BJ (cell line): ENCODE data around the gene RFX1. TPM values are rescaled to one million over a fixed set of nuclear protein-coding genes. Genes with fewer than 3 reads are reported as not detected.

Experiments used
- CTCF ChIA-PET: fragments of 350-600 bp; formaldehyde crosslinking; extraction: SDS; loops from one replicate; lab custom pipeline; 2021; ENCODE audit warnings: antibody characterized with exemption, inconsistent platforms; lab: Yijun Ruan, JAX
- POLR2A ChIA-PET: fragments of 300-600 bp; sonication (Branson Sonifier 250); formaldehyde crosslinking; extraction: SDS; loops from one replicate; lab custom pipeline; 2021; ENCODE audit warnings: antibody characterized with exemption; lab: Charles Lee
- DNase-seq: peaks from one replicate; pipeline ENCODE4 v3.0.0-alpha.2; 2011; ENCODE audit warnings: low read depth
- H3K27me3 ChIP-seq: 2 replicates; pipeline ENCODE4 v1.6.0; 2011; ENCODE audit warnings: low read length; ENCODE audit not compliant: control insufficient read depth, insufficient read depth
- H3K36me3 ChIP-seq: 2 replicates; pipeline ENCODE4 v1.5.1; 2011; ENCODE audit warnings: low read length; ENCODE audit not compliant: control insufficient read depth, insufficient read depth
- H3K4me3 ChIP-seq: 2 replicates; pipeline ENCODE4 v1.5.1; 2011; ENCODE audit warnings: low read depth, mild to moderate bottlenecking, control low read depth, low read length
- CTCF ChIP-seq: IDR thresholded peaks from 2 replicates; pipeline ENCODE4 v1.5.1; 2011; ENCODE audit warnings: low read depth, mild to moderate bottlenecking, control low read depth, inconsistent platforms, low read length, moderate library complexity; ENCODE audit not compliant: insufficient read depth
- polyA minus RNA-seq: library from RNA; depleted of rRNA, polyadenylated mRNA; stranded (reverse); fragments of >200 nt; gene quantifications from 2 replicates; pipeline ENCODE4 v1.2.3, GENCODE V29; 2011; rRNA and poly(A)+ RNA removed
- polyA plus RNA-seq: library from polyadenylated mRNA; depleted of rRNA; stranded (reverse); fragments of >200 nt; gene quantifications from 2 replicates; pipeline ENCODE4 v1.2.3, GENCODE V29; 2011; rRNA removed

Gene RFX1
- polyA plus RNA-seq (0.37 and 0.78 TPM in 2 replicates), polyA minus RNA-seq (0.66 and 2.4 TPM in 2 replicates)

GRCh38 chr19:14006085-14006765, at the start of gene RFX1:
TSS of gene RFX1 (minus strand) at chr19:14006320. CDS start at chr19:13993843, 12,477 bp downstream.
- Histone ChIP-seq H3K4me3 (peak within 1 kb of the TSS; percentile 92), H3K36me3 (no peaks in the 10 kb centered on the region), H3K27me3 (no peaks in the 10 kb centered on the region)
- ChIA-PET CTCF (interaction anchor here (1.0 to 2.5 kb wide), 3 partner anchors 26 to 119 kb away, joined by 3 to 7 read pairs (median 3); partner anchors contain the start of genes IL27RA and MISP3), POLR2A (interaction anchor here (0.5 kb wide), 1 partner anchor 87 kb away, joined by 4 read pairs; no protein-coding TSS in a partner anchor)
- peak; percentile 100 for DNase-seq
- TF ChIP-seq CTCF = no peak

DNA sequence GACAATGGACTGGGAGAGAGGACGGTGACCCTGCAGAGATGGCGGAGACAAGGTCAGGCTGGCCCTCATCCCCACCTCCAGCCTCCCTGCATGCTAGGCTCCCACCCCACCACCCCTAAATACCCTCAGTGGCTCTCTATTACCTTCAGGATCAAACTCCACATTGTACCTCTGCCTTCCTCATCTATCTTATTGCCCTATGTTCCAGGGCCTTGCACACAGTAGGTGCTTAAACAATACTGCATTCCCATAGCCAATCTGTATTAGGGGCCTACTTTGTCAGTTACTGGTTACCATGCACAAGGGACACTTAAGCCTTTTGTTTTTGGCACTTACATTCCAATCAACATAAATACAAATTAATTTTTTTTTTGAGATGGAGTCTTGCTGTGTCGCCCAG, 49.3 kb upstream of the RFX1 start:
- peaks cover 8% of the 10 kb centered on the region; the same call in 1 of the 2 replicates for H3K27me3 ChIP-seq
- CTCF ChIA-PET = interaction anchor here (0.8 to 8.7 kb wide), 3 partner anchors 16 to 176 kb away, joined by 3 to 115 read pairs (median 3); partner anchors contain the start of gene MISP3
- H3K36me3 ChIP-seq = no peaks in the 10 kb centered on the region
- no peak for TF ChIP-seq CTCF
- POLR2A ChIA-PET = no interaction called here
- H3K4me3 ChIP-seq = no peak overlapping the region
- no peak for DNase-seq

GRCh38 chr19:14054721-14055120, 48.6 kb upstream of the RFX1 start:
- Histone ChIP-seq H3K36me3 (no peaks in the 10 kb centered on the region), H3K27me3 (peaks cover 7% of the 10 kb centered on the region; the same call in 1 of the 2 replicates), H3K4me3 (no peak overlapping the region)
- no peak for DNase-seq
- no peak for TF ChIP-seq CTCF
- POLR2A ChIA-PET = no interaction called here
- CTCF ChIA-PET = interaction anchor here (0.6 to 1.0 kb wide), 4 partner anchors 12 to 83 kb away, joined by 3 to 5 read pairs (median 3); no protein-coding TSS in a partner anchor

DNA sequence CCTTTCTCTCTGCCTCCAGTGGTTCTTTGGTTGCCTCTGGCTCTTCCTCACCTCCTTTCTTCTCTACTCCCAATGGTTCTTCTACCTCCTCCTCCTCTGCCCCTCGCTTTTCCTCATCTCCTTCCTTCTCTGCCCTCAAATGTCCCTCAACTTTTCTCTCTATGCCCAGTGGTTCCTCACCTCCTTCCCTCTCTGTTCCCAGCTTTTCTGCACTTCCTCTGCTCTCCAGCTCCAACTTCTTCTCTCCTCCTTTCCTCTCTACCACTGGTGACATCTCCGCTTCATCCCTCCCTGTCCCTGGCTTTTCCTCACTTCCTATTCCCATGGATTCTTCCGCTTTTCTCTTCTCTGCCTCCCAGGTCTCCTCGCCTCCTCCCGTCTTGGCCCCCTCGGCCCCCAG, 48.0 kb upstream of the RFX1 start:
- no peak overlapping the region for H3K4me3 ChIP-seq
- ChIA-PET CTCF (interaction anchor here (0.6 to 1.0 kb wide), 5 partner anchors 11 to 394 kb away, joined by 3 to 5 read pairs (median 3); no protein-coding TSS in a partner anchor), POLR2A (no interaction called here)
- no peak for TF ChIP-seq CTCF
- H3K36me3 ChIP-seq = no peaks in the 10 kb centered on the region
- DNase-seq = no peak
- H3K27me3 ChIP-seq = peaks cover 3% of the 10 kb centered on the region; the same call in 1 of the 2 replicates

DNA sequence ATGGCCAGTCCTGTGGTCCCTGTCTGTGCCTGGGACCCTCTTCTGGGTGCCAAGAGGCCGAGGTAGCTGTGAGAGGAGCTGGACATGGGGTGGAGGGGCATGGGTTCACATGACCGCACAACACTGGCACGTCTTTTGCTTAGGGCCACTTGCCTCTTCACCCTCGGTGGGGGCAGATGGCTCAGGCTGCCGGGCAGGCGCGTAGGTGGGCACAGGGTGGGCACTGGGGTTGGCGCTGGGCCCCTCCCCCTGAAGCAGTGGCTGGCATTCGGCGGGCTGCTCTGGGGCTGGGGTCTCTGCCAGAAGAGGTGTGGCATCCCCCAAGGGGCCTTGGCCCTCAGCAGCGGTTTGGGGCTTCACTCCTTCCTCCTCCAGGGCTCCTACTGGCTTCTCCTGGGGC, 47.4 kb upstream of the RFX1 start:
- CTCF ChIA-PET = interaction anchor here (0.9 to 1.8 kb wide), 3 partner anchors 11 to 20 kb away, joined by 3 to 12 read pairs (median 3); partner anchors contain the start of gene MISP3
- 0 out of 2 replicates have a peak, but pooled peaks cover 1% of the 10 kb centered on the region for H3K27me3 ChIP-seq
- no peak overlapping the region for H3K4me3 ChIP-seq
- no peaks in the 10 kb centered on the region for H3K36me3 ChIP-seq
- TF ChIP-seq CTCF = no peak
- no peak for DNase-seq
- POLR2A ChIA-PET = no interaction called here
